Activated naive CD4-positive, alpha-beta T cell treated with anti-CD3 and anti-CD28 coated beads, Interleukin-2, amount 50 U/mL, for 24 hours (primary cell): ENCODE measurements around the gene PPP1R9A.

ENCODE experiments used
- H3K27ac Mint-ChIP-seq: one replicate; pipeline ENCODE4 v1.8.0; 2021; ENCODE audit warnings: mild to moderate bottlenecking, mixed read lengths
- H3K27me3 Mint-ChIP-seq: one replicate; pipeline ENCODE4 v1.8.0; 2021; ENCODE audit warnings: mixed read lengths
- H3K36me3 Mint-ChIP-seq: one replicate; pipeline ENCODE4 v1.8.0; 2021; ENCODE audit warnings: mixed read lengths
- H3K4me1 Mint-ChIP-seq: one replicate; pipeline ENCODE4 v1.8.0; 2021; ENCODE audit warnings: mixed read lengths
- H3K4me3 Mint-ChIP-seq: one replicate; pipeline ENCODE4 v1.8.0; 2021; ENCODE audit warnings: mild to moderate bottlenecking, mixed read lengths
- H3K9me3 Mint-ChIP-seq: one replicate; pipeline ENCODE4 v1.8.0; 2021; ENCODE audit warnings: mixed read lengths

PPP1R9A gene

DNA sequence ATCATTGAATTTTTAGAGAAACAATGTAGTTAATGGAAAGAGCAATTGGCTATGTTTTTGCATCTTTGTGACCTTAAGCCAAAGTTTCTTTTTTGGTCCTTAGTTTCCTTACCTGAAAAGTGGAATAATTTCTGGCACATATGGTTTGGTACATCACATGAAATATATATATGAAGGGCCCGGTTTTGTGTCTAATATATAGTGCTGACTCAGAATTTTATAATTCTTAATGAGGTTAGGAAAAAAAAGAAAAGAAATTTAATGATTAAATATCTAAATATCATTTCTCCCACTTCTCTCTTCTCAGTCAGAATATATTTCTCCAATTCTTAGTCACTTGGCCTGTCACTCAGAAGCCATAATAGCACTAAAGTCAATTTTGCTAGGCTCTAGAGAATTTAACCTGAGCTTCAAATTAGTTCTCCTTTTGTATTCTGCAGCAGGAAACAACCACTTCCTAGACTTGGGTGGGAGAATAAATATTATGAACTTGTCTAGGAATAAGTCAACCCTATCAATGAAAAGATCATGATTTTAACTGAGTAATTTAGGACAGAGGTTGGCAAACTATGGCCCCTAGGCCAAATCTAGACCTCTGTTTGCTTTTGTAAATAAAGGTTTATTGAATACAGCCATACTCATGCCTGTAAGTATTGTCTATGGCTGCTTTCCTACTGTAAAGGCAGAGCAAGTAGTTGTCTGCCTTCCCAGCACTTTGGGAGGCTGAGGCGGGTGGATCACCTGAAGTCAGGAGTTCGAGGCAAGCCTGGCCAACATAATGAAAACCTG, 34.6 kb downstream of the PPP1R9A start:
- Mint-ChIP-seq H3K4me3 (no peak overlapping the region), H3K27me3 (peaks cover 2% of the 10 kb centered on the region), H3K9me3 (no peaks in the 10 kb centered on the region), H3K4me1 (no peaks in the 10 kb centered on the region), H3K36me3 (no peaks in the 10 kb centered on the region), H3K27ac (no peak overlapping the region)

DNA sequence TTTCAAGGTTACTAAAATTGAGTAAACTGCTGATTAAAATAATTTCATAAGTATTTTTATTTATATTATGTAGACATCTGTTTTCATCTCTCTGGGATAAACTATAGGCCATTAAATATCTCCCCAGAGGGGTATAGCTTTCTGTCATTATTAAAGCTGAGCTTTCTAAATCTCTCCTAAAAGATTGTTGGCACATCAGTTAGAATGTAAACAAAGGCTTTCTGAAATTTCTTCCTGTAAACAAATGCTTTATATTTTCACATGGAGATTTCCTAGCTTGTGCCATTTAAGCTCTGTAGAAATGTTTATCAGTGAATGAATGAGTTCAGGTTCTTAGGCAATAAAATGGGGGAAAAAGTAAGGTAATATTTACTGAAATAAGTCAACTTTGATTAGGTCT, 35.7 kb downstream of the PPP1R9A start:
- no peaks in the 10 kb centered on the region for H3K27me3 Mint-ChIP-seq
- no peak overlapping the region for H3K4me3 Mint-ChIP-seq
- H3K27ac Mint-ChIP-seq, result no peak overlapping the region
- no peaks in the 10 kb centered on the region for H3K36me3 Mint-ChIP-seq
- no peaks in the 10 kb centered on the region for H3K9me3 Mint-ChIP-seq
- no peaks in the 10 kb centered on the region for H3K4me1 Mint-ChIP-seq

DNA sequence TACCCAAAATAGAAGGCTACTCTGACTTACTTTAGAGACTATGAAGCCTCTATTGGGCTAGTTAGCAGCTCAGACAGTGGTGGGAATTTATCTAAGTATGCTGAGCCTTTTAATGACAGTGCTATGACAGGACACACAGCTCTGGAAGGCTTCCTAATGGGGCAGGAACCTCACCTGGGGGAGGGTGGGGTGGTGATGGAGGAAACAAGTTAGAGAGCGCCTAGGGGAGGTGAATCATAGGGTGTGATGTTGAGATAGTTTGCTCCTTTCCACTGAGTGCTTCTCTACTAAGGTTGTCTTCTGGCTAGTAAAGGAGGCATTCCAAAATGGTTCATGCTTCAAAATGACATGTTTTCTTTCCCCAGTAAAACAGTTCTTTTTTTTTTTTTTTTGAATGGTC, 42.1 kb downstream of the PPP1R9A start:
- H3K9me3 Mint-ChIP-seq, result no peaks in the 10 kb centered on the region
- H3K27me3 Mint-ChIP-seq, result no peaks in the 10 kb centered on the region
- no peak overlapping the region for H3K4me3 Mint-ChIP-seq
- no peak overlapping the region for H3K27ac Mint-ChIP-seq
- no peaks in the 10 kb centered on the region for H3K36me3 Mint-ChIP-seq
- H3K4me1 Mint-ChIP-seq, result no peaks in the 10 kb centered on the region

DNA sequence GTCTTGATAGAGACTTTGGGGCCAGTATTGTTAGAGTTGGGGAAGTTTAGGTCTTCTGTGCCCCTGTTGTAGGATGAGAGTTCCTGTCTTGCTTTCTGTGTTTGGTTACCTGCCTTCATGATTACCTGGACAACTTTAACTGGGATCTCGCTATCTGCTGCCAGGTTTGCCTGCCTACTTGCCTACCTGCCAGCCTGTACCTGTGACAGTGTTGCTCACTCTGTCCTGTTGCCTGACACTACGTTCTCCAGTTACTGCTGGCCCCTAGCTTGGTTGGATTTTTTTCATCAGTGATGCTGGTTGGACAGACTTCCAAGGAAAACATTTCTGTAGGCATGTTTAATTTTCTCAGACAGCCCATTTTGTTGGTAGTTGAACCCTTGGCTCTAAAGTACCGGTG, 48.4 kb downstream of the PPP1R9A start:
- Mint-ChIP-seq H3K4me3 (no peak overlapping the region), H3K36me3 (no peaks in the 10 kb centered on the region), H3K9me3 (no peaks in the 10 kb centered on the region), H3K27ac (no peak overlapping the region), H3K4me1 (no peaks in the 10 kb centered on the region), H3K27me3 (no peaks in the 10 kb centered on the region)

DNA sequence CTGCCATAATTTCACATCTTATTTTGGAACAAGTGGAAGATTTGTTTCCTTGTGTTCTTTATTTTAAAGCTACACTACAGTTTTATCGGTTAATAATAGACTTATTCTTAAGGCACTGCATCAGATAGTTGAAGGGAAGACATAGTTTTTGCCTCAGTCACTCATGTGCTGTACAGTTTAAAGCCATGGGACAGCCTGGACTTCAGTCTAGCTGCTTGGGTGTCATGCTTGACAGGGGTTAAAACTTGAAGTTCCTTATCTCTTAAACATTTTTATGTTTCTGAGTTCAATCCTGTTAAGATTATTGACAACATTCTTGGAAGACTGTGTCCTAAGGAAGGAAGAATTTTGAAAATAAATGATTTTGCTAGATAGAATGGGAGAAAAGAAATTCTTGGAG, 49.7 kb downstream of the PPP1R9A start:
- H3K27ac Mint-ChIP-seq, result no peak overlapping the region
- H3K36me3 Mint-ChIP-seq, result no peaks in the 10 kb centered on the region
- H3K4me3 Mint-ChIP-seq, result no peak overlapping the region
- no peaks in the 10 kb centered on the region for H3K27me3 Mint-ChIP-seq
- H3K4me1 Mint-ChIP-seq, result no peaks in the 10 kb centered on the region
- H3K9me3 Mint-ChIP-seq, result no peaks in the 10 kb centered on the region

DNA sequence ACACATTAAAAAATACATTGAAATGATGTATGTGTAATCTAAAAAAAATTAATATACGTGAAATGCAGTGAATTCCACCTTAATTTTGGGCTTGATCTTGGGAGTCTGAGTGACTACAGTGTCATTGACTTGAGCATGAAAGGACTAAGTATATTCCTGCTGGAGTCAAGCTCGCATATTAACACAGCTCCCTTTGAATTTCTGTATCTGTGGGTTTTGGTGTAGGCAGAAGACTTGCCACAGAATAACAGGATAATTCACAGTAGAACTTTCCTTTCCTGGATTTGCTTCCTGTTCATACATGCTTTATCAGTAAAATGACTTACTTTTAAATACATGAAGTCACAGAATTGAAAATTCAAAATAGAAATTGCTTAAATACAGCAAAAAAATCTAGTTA, 55.3 kb downstream of the PPP1R9A start:
- Mint-ChIP-seq H3K27me3 (no peaks in the 10 kb centered on the region), H3K4me3 (no peak overlapping the region), H3K4me1 (no peaks in the 10 kb centered on the region), H3K9me3 (no peaks in the 10 kb centered on the region), H3K27ac (no peak overlapping the region), H3K36me3 (no peaks in the 10 kb centered on the region)

DNA sequence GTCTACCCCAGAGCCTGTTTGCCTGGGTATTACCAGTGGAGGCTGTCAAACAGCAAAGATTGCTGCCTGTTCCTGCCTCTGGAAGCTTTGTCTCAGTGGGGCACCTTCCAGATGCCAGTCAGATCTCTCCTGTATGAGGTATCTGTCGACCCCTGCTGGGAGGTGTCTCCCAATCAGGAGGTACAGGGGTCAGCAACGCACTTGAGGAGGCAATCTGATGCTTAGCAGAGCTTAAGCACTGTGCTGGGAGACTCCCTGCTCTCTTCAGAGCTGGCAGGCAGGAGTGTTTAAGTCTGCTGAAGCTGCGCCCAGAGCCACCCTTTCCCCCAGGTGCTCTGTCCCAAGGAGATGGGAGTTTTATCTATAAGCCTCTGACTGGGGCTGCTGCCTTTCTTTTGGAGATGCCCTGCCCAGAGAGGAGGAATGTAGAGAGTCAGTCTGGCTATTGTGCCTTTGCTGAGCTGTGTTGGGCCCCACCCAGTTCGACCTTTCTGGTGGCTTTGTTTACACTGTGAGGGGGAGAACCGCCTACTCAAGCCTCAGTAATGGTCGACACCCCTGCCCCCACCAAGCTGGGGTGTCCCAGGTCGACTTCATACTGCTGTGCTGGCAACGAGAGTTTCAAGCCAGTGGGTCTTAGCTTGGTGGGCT, 62.2 kb downstream of the PPP1R9A start:
- no peaks in the 10 kb centered on the region for H3K36me3 Mint-ChIP-seq
- H3K27me3 Mint-ChIP-seq, result no peaks in the 10 kb centered on the region
- no peak overlapping the region for H3K4me3 Mint-ChIP-seq
- H3K27ac Mint-ChIP-seq, result no peak overlapping the region
- no peaks in the 10 kb centered on the region for H3K4me1 Mint-ChIP-seq
- peaks cover 5% of the 10 kb centered on the region for H3K9me3 Mint-ChIP-seq

DNA sequence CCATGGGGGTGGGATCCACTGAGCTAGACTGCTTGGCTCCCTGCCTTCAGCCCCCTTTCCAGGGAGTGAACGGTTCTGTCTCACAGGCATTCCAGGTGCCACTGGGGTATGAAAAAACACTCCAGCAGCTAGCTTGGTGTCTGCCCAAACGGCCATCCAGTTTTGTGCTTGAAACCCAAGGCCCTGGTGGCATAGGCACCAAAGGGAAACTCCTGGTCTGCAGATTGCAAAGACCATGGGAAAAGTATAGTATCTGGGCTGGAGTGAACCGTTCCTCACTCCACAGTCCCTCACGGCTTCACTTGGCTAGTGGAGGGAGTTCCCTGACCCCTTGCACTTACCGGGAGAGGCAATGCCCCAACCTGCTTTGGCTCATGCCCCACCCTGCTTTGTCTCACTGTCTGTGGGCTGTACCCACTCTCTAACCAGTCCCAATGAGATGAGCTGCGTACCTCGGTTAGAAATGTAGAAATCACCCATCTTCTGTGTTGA, 62.7 kb downstream of the PPP1R9A start:
- Mint-ChIP-seq H3K4me1 (no peaks in the 10 kb centered on the region), H3K27me3 (no peaks in the 10 kb centered on the region), H3K36me3 (no peaks in the 10 kb centered on the region), H3K9me3 (peaks cover 5% of the 10 kb centered on the region), H3K27ac (no peak overlapping the region), H3K4me3 (no peak overlapping the region)

- Mint-ChIP-seq H3K27ac (no peak overlapping the region), H3K9me3 (peaks cover 5% of the 10 kb centered on the region), H3K27me3 (no peaks in the 10 kb centered on the region), H3K4me1 (no peaks in the 10 kb centered on the region), H3K36me3 (no peaks in the 10 kb centered on the region), H3K4me3 (no peak overlapping the region)
Observed at GRCh38 chr7:94971051-94971867, 63.9 kb downstream of the PPP1R9A start.

- H3K36me3 Mint-ChIP-seq, result no peaks in the 10 kb centered on the region
- no peaks in the 10 kb centered on the region for H3K4me1 Mint-ChIP-seq
- H3K9me3 Mint-ChIP-seq, result peaks cover 5% of the 10 kb centered on the region
- no peak overlapping the region for H3K4me3 Mint-ChIP-seq
- no peak overlapping the region for H3K27ac Mint-ChIP-seq
- H3K27me3 Mint-ChIP-seq, result no peaks in the 10 kb centered on the region
Observed at GRCh38 chr7:94972296-94972695, 64.9 kb downstream of the PPP1R9A start.

GRCh38 chr7:94973844-94974243, 66.5 kb downstream of the PPP1R9A start:
- no peaks in the 10 kb centered on the region for H3K27me3 Mint-ChIP-seq
- H3K36me3 Mint-ChIP-seq, result no peaks in the 10 kb centered on the region
- no peak overlapping the region for H3K4me3 Mint-ChIP-seq
- H3K4me1 Mint-ChIP-seq, result no peaks in the 10 kb centered on the region
- H3K9me3 Mint-ChIP-seq, result peaks cover 2% of the 10 kb centered on the region
- H3K27ac Mint-ChIP-seq, result no peak overlapping the region

- no peaks in the 10 kb centered on the region for H3K4me1 Mint-ChIP-seq
- H3K4me3 Mint-ChIP-seq, result no peak overlapping the region
Observed at GRCh38 chr7:94974423-94974822, 67.0 kb downstream of the PPP1R9A start.

GRCh38 chr7:94975336-94975735, 67.9 kb downstream of the PPP1R9A start:
- H3K27me3 Mint-ChIP-seq, result no peaks in the 10 kb centered on the region
- no peak overlapping the region for H3K27ac Mint-ChIP-seq
- no peaks in the 10 kb centered on the region for H3K36me3 Mint-ChIP-seq
- no peaks in the 10 kb centered on the region for H3K4me1 Mint-ChIP-seq
- no peaks in the 10 kb centered on the region for H3K9me3 Mint-ChIP-seq
- H3K4me3 Mint-ChIP-seq, result no peak overlapping the region

More at GRCh38 chr7:94974423-94974822, 67.0 kb downstream of the PPP1R9A start:
- Mint-ChIP-seq H3K9me3 (no peaks in the 10 kb centered on the region), H3K27ac (no peak overlapping the region), H3K27me3 (no peaks in the 10 kb centered on the region), H3K36me3 (no peaks in the 10 kb centered on the region)

DNA sequence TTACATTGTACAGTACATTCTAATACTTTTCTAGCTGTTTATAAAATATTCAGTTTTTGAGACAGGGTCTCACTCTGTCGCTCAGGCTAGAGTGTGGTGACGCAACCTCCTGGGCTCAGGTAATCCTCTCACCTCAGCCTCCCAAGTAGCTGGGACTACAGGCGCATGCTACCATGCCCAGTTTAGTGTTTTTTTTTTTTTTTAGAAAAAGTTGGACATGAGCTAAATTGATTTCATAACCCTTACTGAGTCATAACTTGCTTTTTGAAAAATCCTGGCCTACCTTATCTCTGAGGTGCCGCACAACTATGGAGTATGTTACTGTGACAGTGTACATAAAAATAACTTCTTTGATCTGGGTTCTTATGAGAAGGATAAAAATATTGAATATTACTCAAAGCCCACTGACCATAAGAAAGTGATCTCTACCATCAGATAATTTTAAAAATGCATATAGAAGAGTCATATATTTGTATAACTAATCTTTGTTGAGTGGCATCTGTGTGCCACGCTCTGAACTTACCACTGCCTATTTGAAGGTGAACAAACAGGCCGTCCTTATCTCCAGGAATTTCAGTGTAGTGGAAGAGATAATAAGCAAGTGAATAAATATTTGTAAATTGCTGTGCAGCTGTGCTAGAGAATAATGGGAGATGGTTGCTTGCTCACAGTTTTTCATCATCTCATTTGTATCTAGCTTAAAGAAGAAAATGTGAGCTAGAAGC, 73.2 kb downstream of the PPP1R9A start:
- H3K9me3 Mint-ChIP-seq, result no peaks in the 10 kb centered on the region

GRCh38 chr7:94995921-94996320, 88.5 kb downstream of the PPP1R9A start:
- Mint-ChIP-seq H3K27me3 (no peaks in the 10 kb centered on the region), H3K4me1 (no peaks in the 10 kb centered on the region), H3K27ac (no peak overlapping the region), H3K4me3 (no peak overlapping the region), H3K9me3 (peaks cover 5% of the 10 kb centered on the region), H3K36me3 (no peaks in the 10 kb centered on the region)

More for the DNA sequence above, 73.2 kb downstream of the PPP1R9A start:
- H3K4me1 Mint-ChIP-seq, result no peaks in the 10 kb centered on the region
- H3K4me3 Mint-ChIP-seq, result no peak overlapping the region
- H3K36me3 Mint-ChIP-seq, result no peaks in the 10 kb centered on the region
- no peak overlapping the region for H3K27ac Mint-ChIP-seq
- no peaks in the 10 kb centered on the region for H3K27me3 Mint-ChIP-seq
